ENCODE results near the gene PRR14.
A peak's percentile ranks its signal among the peaks of the same experiment; 100 is the strongest.
"Not testable (repeated sequence)": the region's sequence is repeated elsewhere in the genome, so short reads cannot be mapped to it uniquely, and the experiment has no call there.

Gene PRR14

GRCh38 chr16:30692396-30693064 is 41.8 kb downstream of the PRR14 start:
- no peak for DNase-seq (ENCODE audit: low read depth in 2 of 2)

DNA sequence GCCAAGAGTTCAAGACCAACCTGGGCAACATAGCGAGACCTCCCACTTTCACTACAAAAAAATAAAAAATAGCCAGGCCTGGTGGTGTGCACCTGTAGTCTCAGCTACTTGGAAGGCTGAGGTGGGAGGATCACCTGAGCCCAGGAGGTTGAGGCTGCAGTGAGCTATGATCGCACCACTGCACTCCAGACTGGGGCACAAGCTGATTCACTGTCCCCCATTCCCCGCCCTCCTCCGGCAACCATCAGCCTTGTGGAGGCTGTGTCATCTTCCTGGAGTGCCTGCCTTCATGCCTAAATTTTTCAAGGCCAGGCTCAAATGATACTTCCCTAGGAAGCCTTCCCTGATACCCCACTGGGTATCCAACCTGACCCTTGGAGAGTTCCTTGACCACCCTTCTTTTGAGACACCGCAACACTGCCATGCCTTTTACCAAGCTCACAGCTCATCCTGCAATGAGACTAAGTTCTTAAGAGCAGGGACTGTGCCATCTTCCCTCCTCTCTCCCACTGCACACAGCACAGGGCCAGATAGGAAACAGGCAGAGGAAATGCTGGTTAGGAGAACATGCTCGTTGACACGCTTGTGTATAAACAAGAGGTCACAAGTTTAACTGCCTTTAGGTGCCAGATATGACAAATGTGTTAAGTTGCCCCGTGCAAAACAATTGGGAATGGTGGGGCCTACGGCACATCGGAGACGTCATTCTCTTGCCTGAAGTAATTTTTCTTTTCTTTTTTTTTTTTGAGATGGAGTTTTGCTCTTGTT is 44.4 kb downstream of the PRR14 start:
- DNase-seq (ENCODE audit: low read depth in 2 of 2): no peak

DNA sequence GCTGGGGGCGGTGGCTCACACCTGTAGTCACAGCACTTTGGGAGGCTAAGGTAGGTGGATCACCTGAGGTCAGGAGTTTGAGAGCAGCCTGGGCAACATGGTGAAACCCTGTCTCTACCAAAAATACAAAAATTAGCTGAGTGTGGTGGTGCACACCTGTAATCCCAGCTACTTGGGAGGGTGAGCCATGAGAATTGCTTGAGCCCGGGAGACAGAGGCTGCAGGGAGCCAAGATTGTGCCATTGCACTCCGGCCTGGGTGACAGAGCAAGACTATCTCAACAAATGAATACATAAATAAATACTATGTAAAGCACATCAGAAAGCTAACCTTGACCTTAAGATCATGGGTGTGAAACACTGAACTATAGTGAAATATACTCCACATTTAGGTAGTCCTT is 45.9 kb downstream of the PRR14 start:
- not testable (repeated sequence) for DNase-seq (ENCODE audit: low read depth in 2 of 2)

GRCh38 chr16:30697264-30698138 is 46.7 kb downstream of the PRR14 start:
- no peak for DNase-seq (ENCODE audit: low read depth in 2 of 2)

DNA sequence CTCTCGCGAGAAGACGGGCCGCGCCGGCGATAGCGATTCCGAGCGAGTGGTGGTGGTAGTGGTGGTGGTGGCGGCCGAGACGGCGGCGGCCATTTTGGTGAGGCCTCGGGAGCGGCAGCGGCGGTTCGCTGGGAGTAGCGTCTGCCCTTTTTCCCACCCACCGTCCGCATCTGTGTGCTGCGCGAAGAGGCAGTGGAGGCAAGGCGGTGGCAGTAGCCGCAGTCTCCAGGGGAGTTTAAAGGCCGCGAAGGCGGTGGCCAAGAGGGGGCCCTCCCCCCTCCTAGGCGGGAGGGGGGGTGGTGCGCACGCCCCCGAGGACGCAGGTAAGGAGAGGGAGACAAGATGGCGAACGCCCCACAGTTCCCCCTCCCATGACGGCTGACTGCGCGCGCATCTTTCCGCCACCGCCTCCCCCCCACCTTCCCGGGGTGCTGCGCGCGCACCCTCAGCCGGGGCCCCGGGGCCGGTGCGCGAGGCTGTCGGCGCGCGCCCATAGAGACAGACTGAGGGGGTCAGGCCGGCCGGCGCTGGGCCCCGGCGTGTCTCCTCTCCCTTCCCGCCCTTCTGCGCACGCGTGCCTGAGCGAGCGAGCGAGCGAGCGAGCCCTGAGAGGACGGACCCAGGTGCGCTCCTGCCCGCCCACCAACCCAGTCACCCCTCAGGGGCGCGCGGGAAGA is 47.5 kb downstream of the PRR14 start:
- peak; percentile 99 for DNase-seq (ENCODE audit: low read depth in 2 of 2)

DNA sequence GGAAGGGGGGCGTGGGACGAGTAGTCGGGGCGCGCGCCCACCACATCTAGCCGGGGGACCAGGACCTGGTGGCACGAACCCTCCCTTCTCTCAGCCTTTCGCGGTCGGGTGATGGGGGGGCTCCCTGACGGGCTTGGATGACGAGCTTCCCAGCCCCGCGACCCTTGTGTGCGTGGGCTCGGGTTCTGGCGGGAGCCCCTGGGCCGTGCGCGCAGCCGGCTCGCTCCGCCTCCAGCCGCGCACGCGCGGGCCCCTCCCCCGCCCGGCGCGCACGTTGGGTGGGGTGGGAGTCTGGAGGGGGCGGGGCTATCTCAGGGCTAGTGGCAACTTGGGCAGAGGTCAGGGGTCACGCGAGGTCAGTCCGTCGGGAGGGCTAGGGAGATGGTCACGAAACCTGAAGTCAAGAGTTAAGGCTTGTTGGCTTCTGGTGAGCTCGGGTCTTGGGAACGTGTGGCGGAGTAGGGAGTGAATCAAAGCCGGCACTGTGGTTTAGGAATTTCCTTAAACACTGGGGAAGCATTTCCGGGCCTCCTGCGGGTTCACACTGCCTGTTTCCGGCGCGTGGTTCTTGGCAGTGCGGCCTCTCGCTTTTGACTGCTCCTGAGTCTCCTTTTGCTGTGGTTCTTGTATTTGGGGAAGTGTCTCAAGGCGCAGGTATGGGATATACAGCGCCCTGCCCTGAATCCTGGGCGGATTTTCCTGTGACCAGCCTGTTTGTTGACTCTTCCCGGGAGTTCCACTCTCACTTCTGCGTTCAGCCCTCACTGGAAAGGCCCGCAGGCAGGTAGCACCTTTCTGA is 48.3 kb downstream of the PRR14 start, which contains the start of gene SRCAP:
Gene SRCAP, plus strand, starts transcription at position 356 of the 799 bp plus-strand sequence. CDS start 1,654 bp downstream, outside the sequence.
- peak; percentile 84 to 85 for DNase-seq (ENCODE audit: low read depth in 2 of 2)

GRCh38 chr16:30699615-30700099 is 48.9 kb downstream of the PRR14 start:
- DNase-seq (ENCODE audit: low read depth in 2 of 2): no peak

GRCh38 chr16:30700491-30700890 is 49.7 kb downstream of the PRR14 start:
- DNase-seq (ENCODE audit: low read depth in 2 of 2): no peak

GRCh38 chr16:30700971-30701370 is 50.2 kb downstream of the PRR14 start:
- no peak for DNase-seq (ENCODE audit: low read depth in 2 of 2)

DNA sequence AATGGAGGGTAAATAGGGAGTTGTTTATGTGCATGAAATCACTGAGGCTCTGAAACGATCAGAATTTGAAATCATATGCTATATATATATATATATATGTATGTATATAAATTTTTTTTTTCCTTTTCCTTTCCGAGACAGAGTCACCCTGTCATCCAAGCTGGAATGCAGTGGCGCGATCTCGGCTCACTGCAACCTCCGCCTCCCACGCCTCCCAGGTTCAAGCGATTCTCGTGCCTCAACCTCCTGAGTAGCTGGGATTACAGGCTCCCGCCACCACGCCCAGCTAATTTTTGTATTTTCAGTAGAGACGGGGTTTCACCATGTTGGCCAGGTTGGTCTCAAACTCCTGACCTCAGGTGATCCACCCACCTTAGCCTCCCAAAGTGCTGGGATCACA is 52.3 kb downstream of the PRR14 start:
- not testable (repeated sequence) for DNase-seq (ENCODE audit: low read depth in 2 of 2)

- DNase-seq (ENCODE audit: low read depth in 2 of 2): no peak
These were observed 53.2 kb downstream of the PRR14 start for GRCh38 chr16:30703971-30704370.

Measured in stimulated activated CD4-positive, alpha-beta T cell treated with anti-CD3 and anti-CD28 coated beads, Interleukin-4, amount 100 ng/mL, for 48 hours (primary cell).